Natural killer cell (primary cell): ENCODE data around the gene SPOCK1. TPM values are rescaled to one million over a fixed set of nuclear protein-coding genes. Genes with fewer than 3 reads are reported as not detected.

Source experiments
- ATAC-seq, 3 donors: fragments of 150-1000 bp in 2 of 3; fragments of 200-7000 bp in 1 of 3; cut with Tn5 transposase; 1 replicate in 1 of 3; 2 replicates in 2 of 3; pipeline ENCODE4 v1.10.0; 2021; ENCODE audit warnings: mild to moderate bottlenecking in 2 of 3, moderate library complexity in 2 of 3
- DNase-seq, 2 donors: peaks; one replicate each; pipeline versions ENCODE4 v3.0.0 to v3.0.0-alpha.2; 2013 to 2021; ENCODE audit warnings: mixed read lengths in 1 of 2
- H3K27ac ChIP-seq: one replicate; pipeline ENCODE4 v1.5.1; 2013; ENCODE audit warnings: mild to moderate bottlenecking, low read length
- H3K27me3 ChIP-seq: one replicate; pipeline ENCODE4 v1.6.1; 2013; ENCODE audit warnings: low read length; ENCODE audit not compliant: control insufficient read depth, insufficient read depth
- H3K36me3 ChIP-seq: one replicate; pipeline ENCODE4 v1.6.1; 2013; ENCODE audit warnings: low read length; ENCODE audit not compliant: control insufficient read depth, insufficient read depth
- H3K4me1 ChIP-seq: one replicate; pipeline ENCODE4 v1.6.1; 2013; ENCODE audit warnings: low read length; ENCODE audit not compliant: control insufficient read depth, insufficient read depth
- H3K4me3 ChIP-seq: one replicate; pipeline ENCODE4 v1.5.1; 2013; ENCODE audit warnings: low read length
- H3K9me3 ChIP-seq: one replicate; pipeline ENCODE4 v1.6.1; 2013; ENCODE audit warnings: low read length; ENCODE audit not compliant: control insufficient read depth, insufficient read depth
- H3K27ac Mint-ChIP-seq, 2 donors: one replicate each; pipeline ENCODE4 v1.8.0; 2022; ENCODE audit warnings: mild to moderate bottlenecking in 2 of 2, mixed read lengths in 2 of 2, moderate library complexity in 1 of 2
- H3K27me3 Mint-ChIP-seq, 2 donors: one replicate each; pipeline ENCODE4 v1.8.0; 2022; ENCODE audit warnings: low read depth in 2 of 2, mixed read lengths in 2 of 2
- H3K36me3 Mint-ChIP-seq: one replicate; pipeline ENCODE4 v1.8.0; 2022; ENCODE audit warnings: mixed read lengths
- H3K4me1 Mint-ChIP-seq, 2 donors: one replicate each; pipeline ENCODE4 v1.8.0; 2022; ENCODE audit warnings: mixed read lengths in 2 of 2
- H3K4me3 Mint-ChIP-seq: one replicate; pipeline ENCODE4 v1.8.0; 2022; ENCODE audit warnings: mild to moderate bottlenecking, moderate library complexity, mixed read lengths
- H3K9me3 Mint-ChIP-seq, 2 donors: one replicate each; pipeline ENCODE4 v1.8.0; 2022; ENCODE audit warnings: mixed read lengths in 2 of 2
- CTCF ChIP-seq: fragments of 200-600 bp; IDR thresholded peaks from one replicate; pipeline ENCODE4 v1.8.0; 2022; ENCODE audit warnings: antibody characterized with exemption
- WGBS: methylation state at CpG from one replicate; pipeline ENCODE4 v1.1.7; 2013; ENCODE audit warnings: missing lambda C conversion rate; ENCODE audit not compliant: insufficient coverage; 5-methylcytosine and 5-hydroxymethylcytosine counted together
- intact Hi-C: fragments of 100-400 bp; cut with micrococcal nuclease; formaldehyde crosslinking; loops from one replicate; pipeline ENCODE4 v1.14.2; 2022
- total RNA-seq, 4 donors: library from RNA; stranded (reverse); fragments of 120-200 nt in 1 of 4; gene quantifications; one replicate each; pipeline versions ENCODE4 v1.2.3 to v1.2.4, GENCODE V29; 2013 to 2022

SPOCK1 gene
- total RNA-seq, 3 donors from 2014 or later (not counting 1 experiment from before 2014, with no cell fraction given), result 0.09 to 1.6 (median 0.61) TPM

- Histone ChIP-seq H3K36me3 (no peaks in the 10 kb centered on the region), H3K4me1 (no peaks in the 10 kb centered on the region), H3K4me3 (no peak overlapping the region), H3K27ac (no peak overlapping the region), H3K9me3 (no peaks in the 10 kb centered on the region), H3K27me3 (no peaks in the 10 kb centered on the region)
- DNase-seq (no peak), ATAC-seq (no peak)
- peaks cover 0 to 2% of the 10 kb centered on the region in 2 donors for H3K9me3 Mint-ChIP-seq
- H3K4me1 Mint-ChIP-seq, result no peaks in the 10 kb centered on the region
- TF ChIP-seq CTCF, result no peak
- H3K27me3 Mint-ChIP-seq, result peaks cover 0 to 1% of the 10 kb centered on the region in 2 donors
- H3K36me3 Mint-ChIP-seq, result no peaks in the 10 kb centered on the region
- H3K27ac Mint-ChIP-seq, result no peak overlapping the region
- no peak overlapping the region for H3K4me3 Mint-ChIP-seq
- WGBS, result 86% methylated on average over 3 of the region's 3 CpGs
- intact Hi-C loops, result no loop called here
Measured at GRCh38 chr5:137192293-137192743, 306.8 kb downstream of the SPOCK1 start.

- no peak overlapping the region for H3K27ac Mint-ChIP-seq
- Histone ChIP-seq H3K27me3 (no peaks in the 10 kb centered on the region), H3K36me3 (no peaks in the 10 kb centered on the region), H3K4me3 (no peak overlapping the region), H3K4me1 (no peaks in the 10 kb centered on the region), H3K9me3 (no peaks in the 10 kb centered on the region), H3K27ac (no peak overlapping the region)
- TF ChIP-seq CTCF, result no peak
- DNase-seq, result no peak
- no peaks in the 10 kb centered on the region for H3K4me1 Mint-ChIP-seq
- H3K27me3 Mint-ChIP-seq, result peaks cover 0 to 6% of the 10 kb centered on the region in 2 donors
- H3K9me3 Mint-ChIP-seq, result peaks cover 0 to 4% of the 10 kb centered on the region in 2 donors
- H3K4me3 Mint-ChIP-seq, result no peak overlapping the region
- WGBS, result 80% methylated on average over 1 of the region's 2 CpGs
- no peak for ATAC-seq
- intact Hi-C loops, result no loop called here
- no peaks in the 10 kb centered on the region for H3K36me3 Mint-ChIP-seq
Measured at GRCh38 chr5:137191179-137191578, 307.9 kb downstream of the SPOCK1 start.

- DNase-seq (no peak), ATAC-seq (no peak)
- no peaks in the 10 kb centered on the region for H3K4me1 ChIP-seq
- Mint-ChIP-seq H3K27me3 (peaks cover 0 to 6% of the 10 kb centered on the region in 2 donors), H3K4me1 (no peaks in the 10 kb centered on the region), H3K36me3 (no peaks in the 10 kb centered on the region), H3K9me3 (peaks cover 0 to 4% of the 10 kb centered on the region in 2 donors), H3K27ac (no peak overlapping the region), H3K4me3 (no peak overlapping the region)
- no peaks in the 10 kb centered on the region for H3K27me3 ChIP-seq
- H3K9me3 ChIP-seq, result no peaks in the 10 kb centered on the region
- no peak overlapping the region for H3K27ac ChIP-seq
- no peak overlapping the region for H3K4me3 ChIP-seq
- intact Hi-C loops, result no loop called here
- no peak for TF ChIP-seq CTCF
- no peaks in the 10 kb centered on the region for H3K36me3 ChIP-seq
Measured at GRCh38 chr5:137190441-137190840, 308.7 kb downstream of the SPOCK1 start.

GRCh38 chr5:137190031-137190430 lies 309.1 kb downstream of the SPOCK1 start:
- Mint-ChIP-seq H3K9me3 (peaks cover 0 to 4% of the 10 kb centered on the region in 2 donors), H3K27ac (no peak overlapping the region)
- intact Hi-C loops, result no loop called here

More at GRCh38 chr5:137190031-137190430, 309.1 kb downstream of the SPOCK1 start:
- ATAC-seq (no peak), DNase-seq (no peak)
- TF ChIP-seq CTCF, result no peak
- WGBS, result 44% methylated on average over 2 of the region's 2 CpGs
- Histone ChIP-seq H3K27me3 (no peaks in the 10 kb centered on the region), H3K36me3 (no peaks in the 10 kb centered on the region), H3K27ac (no peak overlapping the region), H3K4me1 (no peaks in the 10 kb centered on the region), H3K4me3 (no peak overlapping the region), H3K9me3 (no peaks in the 10 kb centered on the region)
- Mint-ChIP-seq H3K4me3 (no peak overlapping the region), H3K4me1 (no peaks in the 10 kb centered on the region), H3K27me3 (peaks cover 0 to 6% of the 10 kb centered on the region in 2 donors), H3K36me3 (no peaks in the 10 kb centered on the region)
